ENCODE results near the gene REEP1.

GRCh38 chr2:86383844-86384243 lies 46.4 kb upstream of the REEP1 start:
- TF ChIP-seq CTCF (IDR thresholded peaks at IDR 0.05), result no peak
- TF ChIP-seq POLR2A (IDR thresholded peaks at IDR 0.05), result no peak

All from testis (tissue), 2 donors.